Anterior cingulate cortex (tissue), 58 donors: Measurements from ENCODE around the gene CDK19.
"Not testable (repeated sequence)": the region's sequence is repeated elsewhere in the genome, so short reads cannot be mapped to it uniquely, and the experiment has no call there.

Experiments
- DNase-seq, 58 donors: peaks; one replicate each; lab custom pipeline; 2025; lab: John Stamatoyannopoulos, UW

Gene CDK19

DNA sequence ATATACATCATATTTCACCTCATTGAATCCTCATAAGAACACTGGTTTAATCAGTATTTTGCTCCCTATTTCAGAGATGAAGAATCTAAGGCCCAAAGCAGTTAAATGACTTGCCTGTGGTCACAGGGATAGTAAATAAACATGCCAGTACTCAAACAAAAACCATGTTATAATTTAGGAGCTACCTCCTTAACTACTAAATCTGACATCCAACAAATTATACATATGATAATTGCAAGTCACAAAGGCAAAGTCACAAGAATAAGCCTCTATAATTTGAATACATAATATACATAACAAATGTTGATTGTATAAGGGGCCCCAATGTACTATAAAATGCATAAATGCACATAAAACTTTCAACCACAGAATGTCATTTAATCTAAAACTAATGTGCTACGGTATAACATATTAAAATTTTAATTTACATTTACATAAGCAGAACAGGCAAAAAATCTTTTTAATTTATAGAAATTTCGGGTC, 181.5 kb downstream of the CDK19 start:
- no peak for DNase-seq

DNA sequence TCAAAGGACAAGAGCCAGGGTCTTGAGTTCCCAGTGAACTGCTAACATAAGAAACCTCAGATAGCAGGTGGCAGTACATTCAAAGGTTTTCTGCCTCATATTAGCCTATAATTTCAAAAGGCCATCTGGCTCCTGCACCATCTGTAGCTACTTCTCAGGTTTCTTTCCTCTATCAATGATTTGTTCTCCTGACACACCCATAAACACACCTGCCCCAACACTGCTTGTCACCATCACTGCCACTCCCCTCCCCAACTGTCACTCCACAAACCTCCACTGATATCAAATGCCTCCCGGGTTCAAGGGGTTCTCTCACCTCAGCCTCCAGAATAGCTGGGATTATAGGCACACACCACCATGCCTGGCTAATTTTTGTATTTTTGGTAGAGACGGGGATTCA, 186.1 kb downstream of the CDK19 start:
- no peak for DNase-seq

DNA sequence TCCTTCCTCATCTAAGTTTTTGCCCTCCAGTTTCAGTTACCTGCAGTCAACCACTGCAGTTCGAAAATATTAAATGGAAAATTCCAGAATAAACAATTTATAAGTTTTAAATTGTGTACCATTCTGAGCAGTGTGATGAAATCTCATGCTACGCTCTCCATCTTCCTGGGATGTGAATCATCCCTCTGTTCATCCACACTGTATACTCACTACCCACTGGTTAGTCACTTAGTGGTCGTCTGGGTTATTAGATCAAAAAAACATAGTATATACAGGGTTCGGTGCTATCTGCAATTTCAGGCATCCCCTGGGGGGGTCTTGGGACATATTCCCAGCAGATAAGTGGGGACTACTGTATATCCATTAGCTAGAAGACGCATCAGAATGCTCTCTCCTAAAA, 186.9 kb downstream of the CDK19 start:
- DNase-seq, result no peak

DNA sequence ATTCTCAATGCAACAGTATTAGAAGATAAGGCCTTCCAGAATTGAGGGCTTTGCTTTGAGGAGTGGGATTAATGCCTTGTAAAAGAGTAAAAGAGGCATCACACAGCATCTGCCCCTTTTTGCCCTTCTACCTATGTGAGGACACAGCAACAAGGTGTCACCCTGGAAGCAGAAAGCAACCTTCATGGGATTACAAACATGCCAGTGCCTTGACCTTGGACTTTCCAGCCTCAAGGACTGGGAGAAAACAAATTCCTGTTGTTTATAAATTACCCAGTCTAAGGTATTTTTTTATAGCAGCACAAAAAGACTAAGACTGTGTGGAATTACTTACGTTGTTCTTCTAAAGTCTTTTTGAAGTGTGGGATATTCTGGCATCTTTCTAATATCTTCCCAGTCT, 188.8 kb downstream of the CDK19 start:
- no peak for DNase-seq

DNA sequence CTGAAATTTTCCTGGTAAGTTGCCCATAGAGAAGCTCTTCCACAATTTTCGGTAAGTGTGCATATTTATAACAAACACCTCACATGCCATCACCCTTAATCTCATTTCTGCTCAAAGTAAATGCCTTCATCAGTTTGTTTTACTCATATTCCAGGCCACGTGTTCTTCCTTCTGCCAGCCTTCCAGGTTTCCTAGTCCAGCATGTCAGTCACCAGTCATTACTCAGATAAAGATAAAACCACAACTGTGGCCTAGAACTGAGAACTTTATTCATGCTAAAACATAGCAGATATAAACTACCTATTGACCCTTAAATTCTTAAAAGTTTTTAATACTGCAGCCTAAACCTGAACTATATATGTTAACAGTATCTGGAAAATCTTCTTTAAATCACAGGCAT, 189.4 kb downstream of the CDK19 start:
- no peak for DNase-seq

DNA sequence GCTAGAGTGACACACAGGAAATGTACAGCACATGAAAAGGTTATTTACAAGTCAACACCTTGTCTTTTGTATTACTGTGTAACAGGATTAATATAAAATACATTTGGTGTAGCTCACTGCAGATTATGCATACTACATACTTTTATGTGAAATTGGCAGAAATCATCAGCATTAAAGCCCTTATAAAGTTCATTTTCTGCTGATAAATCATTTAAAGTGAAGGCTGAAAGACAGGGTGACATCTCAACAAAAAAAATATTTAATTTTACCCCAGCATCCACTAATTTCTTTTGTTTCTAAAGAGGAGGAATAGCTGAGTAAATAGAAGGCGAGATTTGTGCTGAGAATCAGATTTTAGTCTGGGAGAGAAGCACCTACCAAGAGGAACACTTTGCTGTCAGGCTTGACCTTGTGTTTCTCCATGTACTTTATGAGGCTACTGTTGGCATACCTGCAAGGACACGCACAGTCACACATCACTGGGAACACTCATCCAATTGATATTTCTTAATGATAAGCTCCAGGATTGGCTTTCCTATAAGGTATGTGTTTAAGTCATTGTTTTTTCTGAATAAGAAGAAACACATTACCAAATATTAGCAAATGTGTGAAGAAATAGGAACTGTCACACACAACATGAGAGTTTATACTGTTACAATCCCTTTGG, 192.2 kb downstream of the CDK19 start:
- DNase-seq, result no peak

DNA sequence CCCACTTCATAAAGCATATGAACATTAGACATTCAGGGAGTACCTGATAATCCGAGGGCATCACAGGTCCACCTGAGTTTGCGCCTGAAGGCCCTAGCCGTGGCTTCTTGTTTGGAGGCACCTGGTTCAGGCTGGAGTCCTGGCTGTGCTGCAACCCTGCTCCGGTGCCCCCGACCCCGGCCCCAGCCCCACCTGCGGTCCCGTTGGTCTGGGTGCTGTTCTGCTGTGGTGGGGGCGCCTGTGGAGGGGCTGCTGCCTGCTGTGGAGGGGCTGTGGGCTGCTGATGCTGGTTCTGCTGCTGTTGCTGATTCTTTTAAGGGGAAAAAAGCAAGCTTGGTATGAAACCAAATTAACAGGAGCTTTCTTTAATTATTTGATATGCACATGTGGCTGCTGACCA, 194.2 kb downstream of the CDK19 start:
- DNase-seq, result no peak

DNA sequence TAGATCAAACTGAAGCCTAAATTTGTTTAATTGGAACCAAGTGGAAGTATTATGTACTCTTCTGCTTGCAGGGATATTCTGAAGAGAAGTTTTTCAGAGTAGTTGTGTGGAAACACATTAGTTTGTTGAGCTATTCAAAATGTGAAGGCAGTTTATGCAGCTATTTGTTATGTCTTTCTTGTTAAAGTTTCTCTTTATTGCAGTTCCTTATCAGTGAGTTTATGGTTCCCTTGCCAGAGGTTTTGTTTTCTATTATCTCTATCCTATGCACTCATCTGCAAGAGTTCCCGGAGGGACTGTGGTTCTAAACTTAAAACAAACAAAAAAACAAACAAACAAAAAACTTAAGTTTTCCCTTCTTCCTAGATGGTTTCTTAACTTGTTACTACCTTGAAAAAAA, 195.2 kb downstream of the CDK19 start:
- no peak for DNase-seq

DNA sequence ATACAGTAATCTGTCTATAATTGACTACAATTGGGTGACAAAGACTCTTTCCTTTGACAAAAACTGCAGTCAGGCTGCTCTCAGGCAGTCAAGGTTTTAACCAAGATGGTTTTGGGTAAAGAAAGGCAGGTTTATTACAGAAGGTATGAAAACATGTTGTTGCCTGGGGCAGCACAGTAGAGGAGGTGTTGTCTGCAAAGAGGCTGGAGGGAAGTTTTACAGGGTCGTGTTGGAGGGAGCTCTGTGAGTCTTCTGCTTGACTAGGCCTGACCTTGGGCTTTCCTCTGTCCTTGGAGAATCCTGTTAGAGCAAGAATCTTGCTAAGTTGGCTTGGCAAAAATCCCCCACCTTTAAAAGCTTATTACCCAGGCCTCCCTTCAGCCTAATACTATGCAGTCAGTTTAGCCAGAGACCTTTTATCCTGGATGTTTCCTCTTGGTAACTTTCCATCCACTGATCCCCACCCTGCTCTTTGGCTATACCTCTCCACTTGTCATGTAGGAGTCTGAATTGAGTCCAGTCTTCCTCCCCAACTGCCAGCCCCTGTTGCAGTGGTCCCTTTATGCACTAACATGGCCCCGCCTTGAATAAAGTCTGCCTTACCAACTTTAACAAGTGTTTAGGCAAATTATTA, 195.9 kb downstream of the CDK19 start:
- no peak for DNase-seq

DNA sequence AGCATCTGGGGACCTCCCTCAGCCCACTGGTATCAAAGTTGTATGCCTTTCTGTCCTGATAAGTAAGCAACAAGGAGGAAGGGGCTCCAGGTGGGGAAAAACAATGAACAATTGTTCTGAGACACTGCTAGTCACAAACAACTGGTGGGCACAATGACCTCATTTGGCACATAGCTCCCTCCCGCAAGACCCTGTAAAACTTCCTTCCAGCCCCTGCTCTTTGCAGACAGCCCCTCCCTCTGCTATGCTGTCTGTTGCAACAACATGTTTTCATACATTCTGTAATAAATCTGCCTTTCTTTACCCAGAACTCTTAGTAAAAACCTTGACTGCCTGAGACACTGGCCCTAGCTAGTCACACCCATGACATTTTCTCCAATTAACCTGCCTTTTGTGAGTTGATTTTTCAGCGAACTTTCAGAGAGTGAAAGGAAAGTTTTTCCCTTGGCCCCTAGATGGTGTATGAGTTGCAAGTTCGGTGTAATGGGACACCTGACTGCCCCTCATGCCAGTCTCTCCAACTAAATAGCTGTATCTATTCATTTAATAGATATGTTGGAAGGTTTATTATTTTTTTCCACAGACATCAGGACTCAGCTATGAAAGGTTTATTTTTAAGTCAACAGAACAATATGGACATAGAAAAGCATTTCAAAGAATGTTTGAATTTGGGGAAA, 196.5 kb downstream of the CDK19 start:
- peak in 2 of 58 donors; percentile 18 to 20 for DNase-seq

DNA sequence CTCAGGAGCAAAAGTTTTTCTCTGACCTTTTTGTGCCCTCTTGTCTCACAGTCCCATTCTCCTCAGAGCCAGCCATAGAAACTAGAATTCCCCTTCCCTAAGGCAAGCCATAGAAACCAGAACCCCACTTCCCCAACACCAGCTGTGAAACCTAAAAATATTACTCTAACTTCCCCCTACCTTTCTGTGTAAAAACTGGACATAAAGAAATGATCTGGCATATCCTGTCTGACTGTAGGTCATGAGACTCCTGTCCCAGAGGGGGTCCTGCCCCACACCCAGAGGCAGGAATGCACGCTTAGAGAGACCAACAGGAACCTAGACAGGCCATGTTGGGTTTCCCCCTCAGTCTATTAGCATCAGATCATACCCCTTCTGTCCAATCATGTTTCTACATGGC, 198.2 kb downstream of the CDK19 start:
- no peak for DNase-seq

DNA sequence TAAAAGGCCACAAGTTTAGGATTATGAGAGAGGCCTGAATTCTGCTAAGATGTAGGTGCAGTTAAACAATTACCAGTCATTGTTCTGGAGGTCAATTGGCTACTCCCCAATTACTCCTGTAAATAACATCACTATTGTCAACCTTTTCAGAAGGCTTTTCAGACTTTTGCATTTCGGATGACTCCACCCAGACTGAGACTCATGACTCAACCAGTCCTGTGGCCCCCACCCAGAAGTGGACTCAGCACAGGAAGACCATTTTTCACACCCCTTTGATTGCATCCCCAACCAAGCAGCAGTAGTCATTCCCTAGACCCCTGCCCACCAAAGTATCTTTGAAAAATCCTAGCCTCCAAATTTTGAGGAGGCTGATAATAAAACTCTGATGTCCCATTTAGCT, 199.5 kb downstream of the CDK19 start:
- DNase-seq, result no peak

DNA sequence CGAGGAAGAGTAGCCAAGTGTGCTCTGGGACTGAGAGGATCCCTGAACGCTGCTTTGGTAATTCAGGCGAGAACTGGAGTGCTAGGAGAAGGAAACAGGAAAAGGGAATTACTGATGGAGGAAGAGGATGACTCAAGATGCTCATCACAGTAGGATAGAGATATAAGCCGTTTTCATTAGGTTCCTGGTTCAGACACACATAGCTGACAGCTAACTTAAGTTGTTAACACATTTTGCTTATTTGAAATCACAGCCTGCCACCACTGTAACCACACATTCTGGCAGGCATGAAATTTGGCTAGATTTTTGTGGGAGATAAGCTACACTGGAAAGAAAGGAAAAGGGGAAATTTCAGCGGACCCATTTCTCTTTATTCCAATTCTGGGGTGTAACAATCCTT, 200.7 kb downstream of the CDK19 start:
- DNase-seq, result peak in 4 of 58 donors; percentile 2 to 44 (median 13)

DNA sequence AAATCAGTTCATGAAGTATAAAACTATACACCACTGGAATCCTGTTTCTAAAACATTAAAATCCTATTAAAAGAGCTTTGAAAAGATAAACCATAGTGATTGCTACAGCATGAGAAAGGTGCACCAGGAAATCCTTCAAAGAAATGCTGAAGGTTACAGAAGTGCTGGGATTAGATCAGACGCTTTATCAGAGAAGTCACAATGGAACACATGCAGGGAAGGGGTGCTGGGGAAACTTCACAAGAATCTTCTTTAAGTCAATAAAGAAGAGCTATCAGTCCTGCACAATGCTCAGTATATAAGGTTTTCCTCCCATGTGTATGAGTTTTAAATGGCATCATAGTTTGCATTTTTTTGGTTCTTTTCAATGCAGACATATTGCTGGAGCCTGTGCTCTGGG, 201.2 kb downstream of the CDK19 start:
- no peak for DNase-seq

DNA sequence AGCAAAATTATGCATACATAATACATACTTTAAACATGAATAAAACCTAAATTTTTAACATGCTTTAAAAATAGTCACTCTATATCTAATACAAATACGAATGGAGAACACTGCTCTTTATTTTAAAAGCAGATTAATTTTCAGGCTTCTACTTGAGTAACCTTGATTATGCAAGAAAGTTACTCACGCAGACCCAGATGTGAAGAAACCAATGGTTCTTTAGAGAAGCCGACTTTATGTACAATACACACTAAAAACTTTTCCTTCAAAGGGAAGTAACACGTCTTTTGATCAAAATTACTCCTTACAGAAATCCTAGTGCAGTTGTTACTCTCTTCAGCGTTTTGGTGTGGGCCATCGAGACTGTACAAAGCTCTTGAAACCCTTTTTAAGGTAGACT, 201.9 kb downstream of the CDK19 start:
- DNase-seq, result no peak

DNA sequence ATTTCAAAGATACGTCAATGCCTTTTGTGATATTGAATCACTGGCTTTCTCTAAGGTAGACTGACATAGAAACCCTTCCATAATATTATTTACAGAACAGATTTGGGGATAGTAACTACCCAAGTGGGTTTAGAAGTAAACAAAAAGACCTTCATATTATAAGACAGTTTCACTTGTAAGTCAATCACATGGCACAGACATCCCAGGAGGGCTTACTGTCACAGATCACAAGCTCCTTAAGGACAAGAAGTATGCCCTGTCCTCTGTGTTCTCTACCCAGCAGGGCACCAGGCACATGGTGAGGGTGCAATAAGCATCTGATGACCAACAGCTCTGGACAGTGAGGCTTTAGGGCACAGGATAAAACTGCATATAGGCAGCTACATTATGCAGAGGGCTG, 203.0 kb downstream of the CDK19 start:
- DNase-seq, result peak in 1 of 58 donors; percentile 17

DNA sequence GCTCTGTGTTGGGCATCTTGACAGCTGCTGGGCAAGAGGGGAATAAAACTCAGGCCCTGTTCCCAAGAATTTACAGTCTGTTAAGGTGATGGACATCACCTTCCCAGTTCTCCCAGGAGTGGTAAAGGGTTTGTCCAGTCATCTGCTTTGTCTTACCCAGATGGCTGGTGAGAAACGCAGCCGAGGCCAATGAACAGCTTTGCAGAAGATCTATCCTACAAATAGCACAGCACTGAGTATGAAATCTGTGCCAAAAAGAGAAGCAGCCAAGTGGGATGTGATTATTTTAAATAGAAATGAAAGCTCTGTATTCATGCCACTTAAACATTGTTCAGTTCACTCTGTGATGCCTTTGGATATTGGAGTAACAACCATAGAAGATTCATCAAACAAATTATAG, 206.2 kb downstream of the CDK19 start:
- DNase-seq, result peak in 38 of 58 donors; percentile 4 to 73 (median 26)

DNA sequence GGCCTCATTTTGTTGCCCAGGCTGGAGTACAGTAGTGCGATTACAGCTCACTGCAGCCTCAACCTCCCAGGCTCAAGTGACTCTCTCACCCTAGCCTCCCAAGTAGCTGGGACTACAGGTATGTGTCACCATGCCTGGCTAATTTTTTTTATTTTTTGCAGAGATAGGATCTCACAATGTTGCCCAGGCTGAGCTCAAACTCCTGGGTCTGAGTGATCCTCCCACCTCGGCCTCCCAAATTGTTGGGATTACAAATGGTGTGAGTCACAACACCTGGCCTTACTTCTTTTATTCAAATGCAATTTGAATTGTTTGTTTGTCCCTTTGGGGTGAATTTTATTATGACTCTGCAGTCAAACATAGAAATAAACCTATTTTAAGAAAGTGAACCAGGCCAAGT, 207.1 kb downstream of the CDK19 start:
- DNase-seq, result no peak

DNA sequence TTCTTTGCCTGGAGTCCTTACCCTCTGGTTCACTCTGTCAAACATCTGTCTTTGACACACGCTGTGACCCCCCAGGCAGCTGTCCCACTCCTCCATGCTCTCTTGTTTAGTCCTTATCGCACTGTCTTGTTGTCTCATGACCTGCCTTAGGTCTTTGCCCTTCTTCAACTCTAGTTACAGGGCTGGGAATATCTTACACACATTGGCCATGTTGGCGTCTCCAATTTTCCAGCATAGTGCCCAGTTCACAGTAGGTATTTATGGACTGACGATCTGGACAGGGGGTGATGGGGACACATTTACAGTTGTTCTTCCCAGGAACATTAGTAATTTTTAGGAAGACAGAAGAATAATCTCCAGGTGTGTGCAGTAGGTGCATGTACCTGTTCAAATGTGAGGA, 209.1 kb downstream of the CDK19 start:
- DNase-seq, result no peak

DNA sequence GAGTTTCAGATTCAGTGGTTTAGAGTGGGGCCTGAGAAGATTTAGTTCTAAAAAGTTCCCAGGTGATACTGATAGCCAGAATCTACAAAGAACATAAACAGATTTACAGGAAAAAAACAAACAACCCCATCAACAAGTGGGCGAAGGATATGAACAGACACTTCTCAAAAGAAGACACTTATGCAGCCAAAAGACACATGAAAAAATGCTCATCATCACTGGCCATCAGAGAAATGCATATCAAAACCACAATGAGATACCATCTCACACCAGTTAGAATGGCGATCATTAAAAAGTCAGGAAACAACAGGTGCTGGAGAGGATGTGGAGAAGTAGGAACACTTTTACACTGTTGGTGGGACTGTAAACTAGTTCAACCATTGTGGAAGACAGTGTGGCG, 214.6 kb downstream of the CDK19 start:
- DNase-seq, result not testable (repeated sequence)

DNA sequence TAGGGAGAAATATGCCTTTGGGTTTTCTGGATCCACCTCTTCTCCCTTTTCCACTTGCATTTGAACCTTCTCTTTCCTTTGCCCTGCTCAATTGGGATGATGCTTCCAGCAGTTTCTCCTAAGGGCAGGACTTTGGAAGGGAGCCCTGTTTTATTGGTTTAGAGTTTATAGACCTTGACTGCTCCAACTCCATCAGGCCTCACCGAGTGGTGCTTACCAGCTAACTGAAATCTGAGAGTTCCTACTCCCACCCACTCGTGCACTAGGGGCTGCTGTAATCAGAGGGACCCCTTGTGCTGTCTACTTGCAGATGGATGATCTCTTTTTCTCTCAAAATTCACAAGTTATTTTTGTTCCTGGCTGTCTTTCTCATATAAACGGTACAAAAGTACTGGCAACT, 217.5 kb downstream of the CDK19 start:
- DNase-seq, result no peak

DNA sequence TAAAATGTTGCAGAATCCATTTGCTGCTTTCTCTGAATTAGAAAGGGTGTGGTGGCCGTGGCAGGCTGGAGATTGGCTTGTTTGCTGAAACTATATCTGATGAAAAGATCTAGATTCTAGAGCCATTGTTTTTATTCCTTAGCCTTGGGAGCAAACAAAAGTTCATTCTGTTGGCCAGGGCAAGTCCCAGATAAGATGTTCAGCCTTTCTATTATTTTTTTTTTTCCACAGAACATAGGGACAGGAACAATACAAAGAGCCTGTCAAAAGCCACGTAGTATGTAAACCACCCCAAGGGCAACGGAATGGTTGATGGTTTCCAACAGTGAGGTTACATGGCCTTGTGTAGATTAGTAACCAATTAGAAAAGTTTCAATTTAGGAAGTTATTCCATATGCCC, 218.9 kb downstream of the CDK19 start:
- no peak for DNase-seq
